Trophoblast cell (in vitro differentiated cells and primary cell): ENCODE measurements around the gene ACAD10.

Source experiments
- DNase-seq, 2 donors: peaks; one replicate each; pipeline ENCODE4 v3.0.0-alpha.2; 2016
- H2AFZ ChIP-seq: 2 replicates; pipeline ENCODE4 v1.6.1; 2013; ENCODE audit warnings: low read length, moderate library complexity, mild to moderate bottlenecking; ENCODE audit not compliant: insufficient read depth, poor library complexity
- H2AK5ac ChIP-seq: 2 replicates; pipeline ENCODE4 v1.6.1; 2013; ENCODE audit warnings: mild to moderate bottlenecking, low read length
- H2BK120ac ChIP-seq: 2 replicates; pipeline ENCODE4 v1.6.1; 2013; ENCODE audit warnings: low read length, mild to moderate bottlenecking, moderate library complexity; ENCODE audit not compliant: insufficient read depth, poor library complexity
- H2BK12ac ChIP-seq: 2 replicates; pipeline ENCODE4 v1.6.1; 2013; ENCODE audit warnings: mild to moderate bottlenecking, low read length, moderate library complexity
- H2BK5ac ChIP-seq: 2 replicates; pipeline ENCODE4 v1.6.1; 2013; ENCODE audit warnings: low read length, low read depth, moderate library complexity, mild to moderate bottlenecking; ENCODE audit not compliant: poor library complexity
- H3K14ac ChIP-seq: 2 replicates; pipeline ENCODE4 v1.6.1; 2013; ENCODE audit warnings: mild to moderate bottlenecking, low read length
- H3K18ac ChIP-seq: 2 replicates; pipeline ENCODE4 v1.6.1; 2013; ENCODE audit warnings: mild to moderate bottlenecking, low read length
- H3K23ac ChIP-seq: 2 replicates; pipeline ENCODE4 v1.6.1; 2013; ENCODE audit warnings: low read length
- H3K27ac ChIP-seq: 2 replicates; pipeline ENCODE4 v1.5.1; 2013; ENCODE audit warnings: low read depth, mild to moderate bottlenecking, inconsistent platforms, low read length, moderate library complexity
- H3K27me3 ChIP-seq: 2 replicates; pipeline ENCODE4 v1.6.1; 2013; ENCODE audit warnings: inconsistent platforms, mild to moderate bottlenecking, low read length, moderate library complexity; ENCODE audit not compliant: insufficient read depth
- H3K36me3 ChIP-seq, 2 experiments: 1 replicate in 1 of 2; 2 replicates in 1 of 2; pipeline ENCODE4 v1.6.1; 2013; ENCODE audit warnings: low read length in 2 of 2, mild to moderate bottlenecking in 2 of 2, moderate library complexity in 1 of 2; ENCODE audit not compliant: insufficient read depth in 2 of 2, control insufficient read depth in 1 of 2
- H3K4ac ChIP-seq: 2 replicates; pipeline ENCODE4 v1.6.1; 2013; ENCODE audit warnings: low read depth, mild to moderate bottlenecking, low read length, moderate library complexity
- H3K4me1 ChIP-seq, 2 experiments: 1 replicate in 1 of 2; 2 replicates in 1 of 2; pipeline ENCODE4 v1.6.1; 2013; ENCODE audit warnings: low read length in 2 of 2, mild to moderate bottlenecking in 2 of 2, moderate library complexity in 1 of 2; ENCODE audit not compliant: insufficient read depth in 2 of 2, control insufficient read depth in 1 of 2
- H3K4me2 ChIP-seq: 2 replicates; pipeline ENCODE4 v1.6.1; 2013; ENCODE audit warnings: inconsistent platforms, mild to moderate bottlenecking, low read length, moderate library complexity
- H3K4me3 ChIP-seq: 2 replicates; pipeline ENCODE4 v1.5.1; 2013; ENCODE audit warnings: mild to moderate bottlenecking, low read depth, low read length, inconsistent platforms
- H3K79me1 ChIP-seq: one replicate; pipeline ENCODE4 v1.6.1; 2013; ENCODE audit warnings: low read length
- H3K79me2 ChIP-seq: 2 replicates; pipeline ENCODE4 v1.6.1; 2013; ENCODE audit warnings: low read length, mild to moderate bottlenecking; ENCODE audit not compliant: control insufficient read depth, insufficient read depth, poor library complexity
- H3K9ac ChIP-seq: 2 replicates; pipeline ENCODE4 v1.6.1; 2013; ENCODE audit warnings: mild to moderate bottlenecking, low read length
- H3K9me3 ChIP-seq: 2 replicates; pipeline ENCODE4 v1.6.1; 2013; ENCODE audit warnings: low read depth, mild to moderate bottlenecking, control low read depth, inconsistent platforms, low read length; ENCODE audit not compliant: insufficient read depth
- H4K12ac ChIP-seq: 2 replicates; pipeline ENCODE4 v1.6.1; 2013; ENCODE audit warnings: low read depth, mild to moderate bottlenecking, low read length, moderate library complexity
- H4K8ac ChIP-seq: 2 replicates; pipeline ENCODE4 v1.6.1; 2013; ENCODE audit warnings: low read depth, mild to moderate bottlenecking, low read length, moderate library complexity
- H4K91ac ChIP-seq: one replicate; pipeline ENCODE4 v1.6.1; 2013; ENCODE audit warnings: low read depth, mild to moderate bottlenecking, low read length, moderate library complexity
- WGBS: extraction: QIAGEN DNeasy Blood & Tissue Kit; methylation state at CpG from one replicate; pipeline ENCODE4 v1.1.7; 2013; ENCODE audit warnings: missing lambda C conversion rate; ENCODE audit not compliant: insufficient read length, insufficient coverage; ENCODE audit errors: extremely low coverage; 5-methylcytosine and 5-hydroxymethylcytosine counted together

Gene ACAD10

GRCh38 chr12:111748151-111748672, 62.4 kb downstream of the ACAD10 start:
- Histone ChIP-seq H3K27me3 (no peaks in the 10 kb centered on the region), H4K8ac (no peak overlapping the region), H3K27ac (no peak overlapping the region), H3K18ac (no peak overlapping the region), H3K79me2 (no peaks in the 10 kb centered on the region), H2AK5ac (no peak overlapping the region), H3K79me1 (no peaks in the 10 kb centered on the region), H3K14ac (no peak overlapping the region), H3K4me1 (no peaks in the 10 kb centered on the region), H3K4ac (no peak overlapping the region), H3K23ac (no peak overlapping the region), H3K4me2 (no peak overlapping the region), H2BK5ac (no peak overlapping the region), H2AFZ (no peak overlapping the region), H2BK120ac (no peak overlapping the region), H4K91ac (no peak overlapping the region), H3K9ac (no peak overlapping the region), H4K12ac (no peak overlapping the region), H3K36me3 (peaks cover 21 to 29% of the 10 kb centered on the region in 2 experiments), H3K4me3 (no peak overlapping the region), H2BK12ac (no peak overlapping the region), H3K9me3 (no peaks in the 10 kb centered on the region)
- no CpG with 5 or more reads among the region's 8 CpGs for WGBS
- DNase-seq = no peak

GRCh38 chr12:111748867-111749266, 63.0 kb downstream of the ACAD10 start:
- Histone ChIP-seq H3K4me3 (no peak overlapping the region), H3K4me2 (no peak overlapping the region), H3K79me2 (no peaks in the 10 kb centered on the region), H2BK12ac (no peak overlapping the region), H2AK5ac (no peak overlapping the region), H3K4me1 (peaks cover 0 to 4% of the 10 kb centered on the region in 2 experiments), H3K36me3 (peaks cover 21 to 29% of the 10 kb centered on the region in 2 experiments), H3K27me3 (no peaks in the 10 kb centered on the region), H3K23ac (no peak overlapping the region), H3K27ac (no peak overlapping the region), H3K14ac (no peak overlapping the region), H3K18ac (no peak overlapping the region), H3K9me3 (peaks cover 4% of the 10 kb centered on the region), H2BK5ac (no peak overlapping the region), H3K79me1 (no peaks in the 10 kb centered on the region), H2AFZ (no peak overlapping the region), H4K91ac (no peak overlapping the region), H3K9ac (no peak overlapping the region), H4K12ac (no peak overlapping the region), H3K4ac (no peak overlapping the region), H4K8ac (no peak overlapping the region), H2BK120ac (no peak overlapping the region)
- DNase-seq = no peak
- WGBS = no CpG with 5 or more reads among the region's 7 CpGs

- Histone ChIP-seq H4K8ac (no peak overlapping the region), H3K79me2 (no peaks in the 10 kb centered on the region), H3K36me3 (peaks cover 24 to 30% of the 10 kb centered on the region in 2 experiments), H3K23ac (no peak overlapping the region), H4K91ac (no peak overlapping the region), H3K27me3 (no peaks in the 10 kb centered on the region), H3K9me3 (peaks cover 4% of the 10 kb centered on the region), H3K79me1 (no peaks in the 10 kb centered on the region), H3K27ac (no peak overlapping the region), H4K12ac (no peak overlapping the region), H3K9ac (no peak overlapping the region), H3K4me3 (no peak overlapping the region), H2BK5ac (no peak overlapping the region), H3K4me2 (no peak overlapping the region), H3K14ac (no peak overlapping the region), H2BK120ac (no peak overlapping the region), H2AFZ (no peak overlapping the region), H2AK5ac (no peak overlapping the region), H3K4ac (no peak overlapping the region), H3K4me1 (peaks cover 0 to 5% of the 10 kb centered on the region in 2 experiments), H3K18ac (no peak overlapping the region), H2BK12ac (no peak overlapping the region)
- no CpG with 5 or more reads among the region's 4 CpGs for WGBS
- DNase-seq = no peak
These were observed 63.5 kb downstream of the ACAD10 start for GRCh38 chr12:111749391-111749790.

- Histone ChIP-seq H3K18ac (no peak overlapping the region), H4K8ac (no peak overlapping the region), H3K14ac (no peak overlapping the region), H3K4me1 (peaks cover 19 to 24% of the 10 kb centered on the region in 2 experiments), H3K79me1 (peaks cover 20% of the 10 kb centered on the region), H3K36me3 (peaks cover 17 to 18% of the 10 kb centered on the region in 2 experiments), H2AFZ (no peak overlapping the region), H3K27me3 (no peaks in the 10 kb centered on the region), H4K12ac (no peak overlapping the region), H3K79me2 (no peaks in the 10 kb centered on the region), H3K9ac (no peak overlapping the region), H4K91ac (no peak overlapping the region), H3K27ac (no peak overlapping the region), H2BK120ac (no peak overlapping the region), H3K9me3 (peaks cover 4% of the 10 kb centered on the region), H2BK5ac (no peak overlapping the region), H2BK12ac (peak overlapping the region; percentile 19), H3K4ac (no peak overlapping the region), H2AK5ac (no peak overlapping the region), H3K4me3 (no peak overlapping the region), H3K4me2 (no peak overlapping the region), H3K23ac (no peak overlapping the region)
- peak; percentile 67 to 72 for DNase-seq
- WGBS = no CpG with 5 or more reads among the region's 23 CpGs
These were observed 67.5 kb downstream of the ACAD10 start for GRCh38 chr12:111753144-111753881.
